GM21526 (cell line): Measurements from ENCODE around the gene TTBK1.

ENCODE experiments used
- ATAC-seq: cut with Tn5 transposase; IDR thresholded peaks from one replicate; pipeline ENCODE4 v1.9.1; 2021; ENCODE audit warnings: moderate library complexity; ENCODE audit not compliant: unreplicated experiment, low FRiP score

TTBK1 gene

DNA sequence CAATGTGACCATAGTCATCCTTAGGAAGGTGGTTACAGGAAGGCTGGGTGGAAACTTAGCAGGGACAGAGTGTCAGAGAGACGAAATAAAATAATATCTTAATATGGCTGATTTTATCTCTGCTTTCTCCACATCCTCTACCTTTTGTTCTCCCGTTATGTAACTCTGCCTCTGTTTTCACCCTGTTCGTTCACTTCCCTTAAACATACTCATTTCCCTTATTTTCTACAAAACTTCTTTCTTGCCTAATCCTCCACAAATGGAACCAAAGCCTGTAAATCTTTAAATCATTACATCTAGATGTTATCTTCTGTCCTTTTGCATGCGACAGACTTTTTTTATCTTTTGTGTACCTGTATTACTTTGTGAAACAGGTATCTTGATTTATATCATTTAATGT lies 88.6 kb downstream of the TTBK1 start:
- no peak for ATAC-seq

- no peak for ATAC-seq
Measured at GRCh38 chr6:43334466-43335095, 91.3 kb downstream of the TTBK1 start.

DNA sequence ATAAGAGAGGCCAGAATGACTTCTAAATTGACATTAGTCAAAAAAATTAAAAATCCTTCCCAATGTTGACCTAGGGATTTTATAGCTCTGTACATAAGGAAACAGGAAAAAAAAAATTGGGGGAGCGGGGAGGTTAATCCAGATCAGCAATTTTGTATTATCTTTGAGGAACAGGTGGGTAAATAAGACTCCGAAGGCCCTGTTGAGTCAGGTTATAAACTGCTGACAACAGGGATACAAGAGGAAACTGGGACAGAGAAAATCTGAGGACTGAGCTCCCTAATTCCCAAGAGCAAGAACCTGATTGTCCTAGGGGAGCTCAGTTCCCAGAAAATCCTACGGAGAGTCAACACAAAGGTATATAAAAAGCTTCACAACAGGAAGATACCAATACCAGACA lies 92.2 kb downstream of the TTBK1 start:
- no peak for ATAC-seq

- no peak for ATAC-seq
Measured at GRCh38 chr6:43336382-43336781, 93.1 kb downstream of the TTBK1 start.
